Measurements from ENCODE around the gene PATZ1. TPM values are rescaled to one million over a fixed set of nuclear protein-coding genes. Genes with fewer than 3 reads are reported as not detected.

The PATZ1 gene
- total RNA-seq, 1 experiment from 2014 or later: 58.5 TPM

DNA sequence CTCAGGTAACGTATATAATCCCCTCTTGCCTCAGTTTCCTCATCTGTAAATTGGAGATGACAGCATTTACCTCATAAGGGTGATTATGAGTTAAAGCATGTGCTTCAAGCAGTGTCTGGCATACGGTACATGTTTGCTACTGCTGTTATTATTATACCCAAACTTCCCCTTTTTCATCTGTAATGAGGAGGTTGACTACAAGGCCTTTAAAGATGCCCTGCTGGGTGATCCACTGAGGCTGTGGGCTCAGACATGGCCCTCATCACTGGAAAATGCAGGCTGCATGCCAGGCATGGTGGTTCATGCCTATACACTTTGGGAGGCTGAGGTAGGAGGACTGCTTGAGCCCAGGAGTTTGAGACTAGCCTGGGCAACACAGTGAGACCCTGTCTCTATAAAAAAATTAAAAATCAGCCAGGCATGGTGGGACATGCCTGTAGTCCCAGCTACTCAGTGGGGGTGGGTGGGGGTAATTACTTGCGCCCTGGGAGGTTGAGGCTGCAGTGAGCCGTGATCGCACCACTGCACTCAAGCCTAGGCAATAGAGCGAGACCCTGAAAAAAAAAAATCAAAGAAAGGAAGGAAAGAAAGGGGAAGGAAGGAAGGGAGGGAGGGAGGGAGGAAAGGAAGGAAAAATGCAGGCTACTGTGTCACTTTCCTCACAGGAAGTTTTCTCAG lies 58.2 kb downstream of the PATZ1 start:
- Histone ChIP-seq H3K27me3 (replicated peaks; ENCODE audit: insufficient read depth, low read depth, low read length, poor library complexity) (no peaks in the 10 kb centered on the region), H3K27ac (ENCODE audit: low read depth, low read length, poor library complexity, severe bottlenecking) (no peak overlapping the region), H3K9me3 (ENCODE audit: low read depth, low read length, poor library complexity, severe bottlenecking) (no peaks in the 10 kb centered on the region), H3K4me1 (ENCODE audit: insufficient read depth, low read length, poor library complexity, severe bottlenecking) (peaks cover 19% of the 10 kb centered on the region), H3K4me3 (ENCODE audit: low read depth, low read length, poor library complexity, severe bottlenecking) (no peak overlapping the region), H3K36me3 (ENCODE audit: insufficient read depth, low read length, poor library complexity, severe bottlenecking) (no peaks in the 10 kb centered on the region)
- TF ChIP-seq, protein P1, sequence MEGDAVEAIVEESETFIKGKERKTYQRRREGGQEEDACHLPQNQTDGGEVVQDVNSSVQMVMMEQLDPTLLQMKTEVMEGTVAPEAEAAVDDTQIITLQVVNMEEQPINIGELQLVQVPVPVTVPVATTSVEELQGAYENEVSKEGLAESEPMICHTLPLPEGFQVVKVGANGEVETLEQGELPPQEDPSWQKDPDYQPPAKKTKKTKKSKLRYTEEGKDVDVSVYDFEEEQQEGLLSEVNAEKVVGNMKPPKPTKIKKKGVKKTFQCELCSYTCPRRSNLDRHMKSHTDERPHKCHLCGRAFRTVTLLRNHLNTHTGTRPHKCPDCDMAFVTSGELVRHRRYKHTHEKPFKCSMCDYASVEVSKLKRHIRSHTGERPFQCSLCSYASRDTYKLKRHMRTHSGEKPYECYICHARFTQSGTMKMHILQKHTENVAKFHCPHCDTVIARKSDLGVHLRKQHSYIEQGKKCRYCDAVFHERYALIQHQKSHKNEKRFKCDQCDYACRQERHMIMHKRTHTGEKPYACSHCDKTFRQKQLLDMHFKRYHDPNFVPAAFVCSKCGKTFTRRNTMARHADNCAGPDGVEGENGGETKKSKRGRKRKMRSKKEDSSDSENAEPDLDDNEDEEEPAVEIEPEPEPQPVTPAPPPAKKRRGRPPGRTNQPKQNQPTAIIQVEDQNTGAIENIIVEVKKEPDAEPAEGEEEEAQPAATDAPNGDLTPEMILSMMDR (conservative IDR thresholded peaks at IDR 0.05; ENCODE audit: low read depth, low read length): no peak
- TF ChIP-seq EZH2 (IDR thresholded peaks at IDR 0.05; ENCODE audit: borderline replicate concordance, low read depth, low read length, poor library complexity, severe bottlenecking): no peak
- CTCF ChIA-PET: no interaction called here
- intact Hi-C loops (cut with micrococcal nuclease; ENCODE audit: unreplicated experiment): no loop called here
- no peak for DNase-seq (ENCODE audit: low spot score)
- POLR2A ChIA-PET (ENCODE audit: low non-redundant PET): no interaction called here
- no TSS peak for BruUV-seq (replicated peaks)

DNA sequence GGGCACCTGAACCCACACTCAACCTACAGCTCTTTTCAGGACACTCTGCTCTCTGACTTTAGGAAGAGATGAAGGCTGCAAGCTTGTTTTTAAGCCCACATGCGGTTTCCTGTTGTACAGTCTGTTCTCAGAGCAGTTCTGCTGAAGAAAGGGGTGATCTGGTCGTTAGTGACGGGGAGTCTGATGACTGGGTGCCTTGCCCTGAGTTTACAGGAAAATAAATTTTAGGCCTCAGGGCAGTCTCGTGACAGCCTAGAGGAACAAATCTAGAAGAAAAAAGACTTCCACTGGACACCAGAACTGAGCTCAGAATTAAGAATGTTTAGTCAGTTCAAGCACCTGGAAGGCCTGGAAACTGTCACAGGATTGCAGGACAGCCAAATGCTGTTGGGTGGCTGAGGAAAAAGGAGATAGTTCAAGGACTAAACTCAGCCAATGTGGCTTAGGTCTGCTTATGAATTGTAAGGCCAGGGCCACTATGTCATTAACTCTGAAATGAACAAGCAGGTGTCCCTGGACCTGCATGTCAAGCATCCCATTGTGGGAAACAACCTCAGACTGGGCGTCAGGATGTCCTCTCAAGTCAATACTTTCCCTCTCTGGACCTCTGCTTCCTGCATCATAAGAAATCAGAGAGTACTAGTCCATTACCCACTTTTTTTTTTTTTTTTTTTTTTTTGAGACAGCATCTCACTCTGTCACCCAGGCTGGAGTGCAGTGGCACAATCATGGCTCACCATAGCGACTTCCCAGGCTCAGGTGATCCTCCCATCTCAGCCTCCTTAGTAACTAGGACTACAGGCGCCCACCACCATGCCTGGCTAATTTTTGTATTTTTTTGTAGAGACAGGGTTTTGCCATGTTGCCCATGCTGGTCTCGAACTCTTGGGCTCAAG lies 59.5 kb downstream of the PATZ1 start:
- Histone ChIP-seq H3K27ac (ENCODE audit: low read depth, low read length, poor library complexity, severe bottlenecking) (no peak overlapping the region), H3K27me3 (replicated peaks; ENCODE audit: insufficient read depth, low read depth, low read length, poor library complexity) (no peaks in the 10 kb centered on the region), H3K9me3 (ENCODE audit: low read depth, low read length, poor library complexity, severe bottlenecking) (no peaks in the 10 kb centered on the region), H3K36me3 (ENCODE audit: insufficient read depth, low read length, poor library complexity, severe bottlenecking) (no peaks in the 10 kb centered on the region), H3K4me3 (ENCODE audit: low read depth, low read length, poor library complexity, severe bottlenecking) (no peak overlapping the region), H3K4me1 (ENCODE audit: insufficient read depth, low read length, poor library complexity, severe bottlenecking) (peaks cover 9% of the 10 kb centered on the region)
- BruUV-seq (replicated peaks): no TSS peak
- TF ChIP-seq, protein P1 (conservative IDR thresholded peaks at IDR 0.05; ENCODE audit: low read depth, low read length): no peak
- no peak for TF ChIP-seq EZH2 (IDR thresholded peaks at IDR 0.05; ENCODE audit: borderline replicate concordance, low read depth, low read length, poor library complexity, severe bottlenecking)
- intact Hi-C loops (cut with micrococcal nuclease; ENCODE audit: unreplicated experiment): no loop called here
- ChIA-PET POLR2A (ENCODE audit: low non-redundant PET) (no interaction called here), CTCF (no interaction called here)
- no peak for DNase-seq (ENCODE audit: low spot score)

DNA sequence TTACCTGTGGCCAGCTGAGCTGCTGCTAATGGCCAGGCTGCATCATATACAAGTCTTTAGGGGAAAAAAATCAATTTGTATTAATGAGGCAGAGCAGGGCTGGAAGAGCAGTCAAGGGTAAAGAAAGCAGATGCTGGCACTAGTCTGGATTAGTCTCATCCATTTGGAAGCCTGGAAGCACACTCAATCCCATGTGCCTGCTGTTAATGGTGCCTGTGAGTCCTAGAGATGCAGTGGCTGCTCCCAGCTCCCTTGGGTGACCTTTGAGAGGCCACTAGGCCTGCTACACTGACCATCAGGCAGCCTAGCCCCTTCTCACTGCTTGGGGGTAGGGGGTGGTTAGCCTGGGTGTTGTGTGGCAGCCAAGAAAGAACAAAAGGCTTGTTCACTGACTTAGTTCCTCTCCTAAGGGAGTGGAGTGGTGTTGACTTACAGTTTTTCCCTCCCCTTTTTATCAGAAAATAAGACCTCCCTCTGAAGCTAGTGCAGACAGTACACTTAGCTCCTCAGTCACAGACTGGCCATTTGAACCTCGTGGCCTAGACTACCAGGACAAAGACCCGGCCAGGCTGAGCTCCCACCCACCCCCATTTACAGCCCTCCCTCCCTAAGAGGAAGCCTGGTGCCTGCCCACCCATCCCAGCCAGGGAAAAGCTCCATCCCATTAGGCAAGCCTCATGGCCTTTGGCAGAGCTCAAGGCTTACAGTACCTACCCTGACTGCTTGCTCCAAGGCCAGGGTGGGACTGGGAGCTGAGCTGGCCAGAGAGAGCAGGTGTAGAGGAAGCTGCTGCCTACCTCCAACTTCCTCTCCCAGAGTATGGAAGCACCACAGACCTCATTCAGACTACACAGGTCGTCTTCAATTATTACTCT lies 61.6 kb downstream of the PATZ1 start:
- H3K36me3 ChIP-seq (ENCODE audit: insufficient read depth, low read length, poor library complexity, severe bottlenecking): no peaks in the 10 kb centered on the region
- H3K27me3 ChIP-seq (replicated peaks; ENCODE audit: insufficient read depth, low read depth, low read length, poor library complexity): no peaks in the 10 kb centered on the region
- TF ChIP-seq EZH2 (IDR thresholded peaks at IDR 0.05; ENCODE audit: borderline replicate concordance, low read depth, low read length, poor library complexity, severe bottlenecking): no peak
- TF ChIP-seq, protein P1 (conservative IDR thresholded peaks at IDR 0.05; ENCODE audit: low read depth, low read length): no peak
- ChIA-PET CTCF (interaction anchor here (0.8 kb wide), 1 partner anchor 12 kb away, joined by 3 read pairs; no protein-coding TSS in a partner anchor), POLR2A (ENCODE audit: low non-redundant PET) (no interaction called here)
- no peak for DNase-seq (ENCODE audit: low spot score)
- intact Hi-C loops (cut with micrococcal nuclease; ENCODE audit: unreplicated experiment): no loop called here
- no peaks in the 10 kb centered on the region for H3K9me3 ChIP-seq (ENCODE audit: low read depth, low read length, poor library complexity, severe bottlenecking)
- no peaks in the 10 kb centered on the region for H3K4me1 ChIP-seq (ENCODE audit: insufficient read depth, low read length, poor library complexity, severe bottlenecking)
- H3K27ac ChIP-seq (ENCODE audit: low read depth, low read length, poor library complexity, severe bottlenecking): no peak overlapping the region
- BruUV-seq (replicated peaks): no TSS peak
- H3K4me3 ChIP-seq (ENCODE audit: low read depth, low read length, poor library complexity, severe bottlenecking): no peak overlapping the region

All from A673 (cell line).